ENCODE measurements around the gene NUP35.

NUP35 gene

GRCh38 chr2:183113630-183114029, 10.6 kb upstream of the NUP35 start:
- TF ChIP-seq GATA2 (IDR thresholded peaks at IDR 0.05; ENCODE audit: low read depth, low read length) (no peak), GATA3 (IDR thresholded peaks at IDR 0.05; ENCODE audit: low read depth, low read length) (no peak)

- no peak for TF ChIP-seq GATA3 (IDR thresholded peaks at IDR 0.05; ENCODE audit: low read depth, low read length)
- TF ChIP-seq GATA2 (IDR thresholded peaks at IDR 0.05; ENCODE audit: low read depth, low read length): no peak
Measured at GRCh38 chr2:183117226-183117625, 7.0 kb upstream of the NUP35 start.

- no peak for TF ChIP-seq GATA2 (IDR thresholded peaks at IDR 0.05; ENCODE audit: low read depth, low read length)
- TF ChIP-seq GATA3 (IDR thresholded peaks at IDR 0.05; ENCODE audit: low read depth, low read length): no peak
Measured at GRCh38 chr2:183123117-183123958, 905 bp upstream of the NUP35 start.

GRCh38 chr2:183123959-183124221, 353 bp upstream of the NUP35 start:
- no peak for TF ChIP-seq GATA2 (IDR thresholded peaks at IDR 0.05; ENCODE audit: low read depth, low read length)
- TF ChIP-seq GATA3 (IDR thresholded peaks at IDR 0.05; ENCODE audit: low read depth, low read length): no peak

- no peak for TF ChIP-seq GATA2 (IDR thresholded peaks at IDR 0.05; ENCODE audit: low read depth, low read length)
- TF ChIP-seq GATA3 (IDR thresholded peaks at IDR 0.05; ENCODE audit: low read depth, low read length): no peak
Measured at GRCh38 chr2:183124957-183125255, 663 bp downstream of the NUP35 start.

- TF ChIP-seq GATA3 (IDR thresholded peaks at IDR 0.05; ENCODE audit: low read depth, low read length): no peak
- no peak for TF ChIP-seq GATA2 (IDR thresholded peaks at IDR 0.05; ENCODE audit: low read depth, low read length)
Measured at GRCh38 chr2:183125659-183126341, 1.6 kb downstream of the NUP35 start.

- TF ChIP-seq GATA3 (IDR thresholded peaks at IDR 0.05; ENCODE audit: low read depth, low read length): no peak
- no peak for TF ChIP-seq GATA2 (IDR thresholded peaks at IDR 0.05; ENCODE audit: low read depth, low read length)
Measured at GRCh38 chr2:183126635-183127034, 2.4 kb downstream of the NUP35 start.

- TF ChIP-seq GATA2 (IDR thresholded peaks at IDR 0.05; ENCODE audit: low read depth, low read length) (no peak), GATA3 (IDR thresholded peaks at IDR 0.05; ENCODE audit: low read depth, low read length) (no peak)
Measured at GRCh38 chr2:183134016-183134415, 9.8 kb downstream of the NUP35 start.

- no peak for TF ChIP-seq GATA3 (IDR thresholded peaks at IDR 0.05; ENCODE audit: low read depth, low read length)
- no peak for TF ChIP-seq GATA2 (IDR thresholded peaks at IDR 0.05; ENCODE audit: low read depth, low read length)
Measured at GRCh38 chr2:183148955-183149354, 24.7 kb downstream of the NUP35 start.

GRCh38 chr2:183149489-183149888, 25.2 kb downstream of the NUP35 start:
- TF ChIP-seq GATA2 (IDR thresholded peaks at IDR 0.05; ENCODE audit: low read depth, low read length) (no peak), GATA3 (IDR thresholded peaks at IDR 0.05; ENCODE audit: low read depth, low read length) (no peak)

- TF ChIP-seq GATA3 (IDR thresholded peaks at IDR 0.05; ENCODE audit: low read depth, low read length) (no peak), GATA2 (IDR thresholded peaks at IDR 0.05; ENCODE audit: low read depth, low read length) (no peak)
Measured at GRCh38 chr2:183153967-183154366, 29.7 kb downstream of the NUP35 start.

- TF ChIP-seq GATA2 (IDR thresholded peaks at IDR 0.05; ENCODE audit: low read depth, low read length) (no peak), GATA3 (IDR thresholded peaks at IDR 0.05; ENCODE audit: low read depth, low read length) (no peak)
Measured at GRCh38 chr2:183157131-183157530, 32.9 kb downstream of the NUP35 start.

- TF ChIP-seq GATA3 (IDR thresholded peaks at IDR 0.05; ENCODE audit: low read depth, low read length) (no peak), GATA2 (IDR thresholded peaks at IDR 0.05; ENCODE audit: low read depth, low read length) (no peak)
Measured at GRCh38 chr2:183162362-183162761, 38.1 kb downstream of the NUP35 start.

- no peak for TF ChIP-seq GATA3 (IDR thresholded peaks at IDR 0.05; ENCODE audit: low read depth, low read length)
- TF ChIP-seq GATA2 (IDR thresholded peaks at IDR 0.05; ENCODE audit: low read depth, low read length): no peak
Measured at GRCh38 chr2:183163821-183164649, 39.8 kb downstream of the NUP35 start.

GRCh38 chr2:183164650-183165015, 40.4 kb downstream of the NUP35 start:
- TF ChIP-seq GATA3 (IDR thresholded peaks at IDR 0.05; ENCODE audit: low read depth, low read length) (no peak), GATA2 (IDR thresholded peaks at IDR 0.05; ENCODE audit: low read depth, low read length) (no peak)

Measured in SH-SY5Y (cell line).